Peyer's patch (tissue), 4 donors: ENCODE results near the gene BPIFB6.

ENCODE experiments used
- POLR2A ChIP-seq, 2 donors: fragments of 450-650 bp; IDR thresholded peaks; one replicate each; pipeline ENCODE4 v1.5.1; 2017; ENCODE audit warnings: antibody characterized with exemption in 2 of 2, mild to moderate bottlenecking in 2 of 2, moderate library complexity in 2 of 2
- TF ChIP-seq, protein P1 (sequence below), 6 experiments: fragments of 450-650 bp in 4 of 6; fragments of 200-600 bp in 2 of 6; sonication (generic) in 1 of 6; IDR thresholded peaks; one replicate each; pipeline ENCODE4 v1.5.1; 2017 to 2019; ENCODE audit warnings: antibody characterized with exemption in 6 of 6, mild to moderate bottlenecking in 3 of 6, moderate library complexity in 1 of 6

DNA sequence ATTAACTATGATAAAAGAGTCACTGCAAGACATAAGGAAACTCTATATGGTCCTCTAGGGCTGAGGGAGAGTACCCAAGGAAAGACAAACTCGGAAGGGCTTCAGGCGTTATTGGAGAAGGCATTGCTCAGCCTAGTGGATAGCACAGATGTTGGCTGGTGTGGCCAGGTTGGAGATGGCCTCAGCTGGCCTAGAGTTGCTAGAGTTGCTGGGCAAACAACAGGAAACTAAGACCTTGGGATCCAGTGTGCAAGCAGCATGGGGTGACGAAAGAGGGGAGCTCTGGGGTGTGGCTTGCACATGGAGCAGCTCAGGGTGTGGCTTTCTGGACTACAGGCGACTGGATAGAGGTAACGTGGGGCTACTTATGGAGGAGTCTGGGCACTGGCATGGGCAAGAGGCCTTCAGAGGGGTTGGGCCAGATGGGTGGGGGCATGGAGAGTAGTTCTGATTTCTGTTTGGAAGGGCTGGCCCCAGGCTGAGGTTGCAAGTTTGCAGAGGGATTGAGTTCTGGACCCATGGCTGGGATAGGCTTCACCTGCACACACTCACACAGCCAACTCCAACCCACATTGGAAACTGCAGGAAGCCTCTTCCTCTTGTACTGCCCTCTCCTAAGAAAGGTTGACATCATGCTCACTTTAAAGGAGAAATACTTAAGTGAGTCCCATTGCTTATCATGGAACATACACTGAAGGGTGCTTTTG is 5.2 kb upstream of the BPIFB6 start:
- TF ChIP-seq, protein P1, sequence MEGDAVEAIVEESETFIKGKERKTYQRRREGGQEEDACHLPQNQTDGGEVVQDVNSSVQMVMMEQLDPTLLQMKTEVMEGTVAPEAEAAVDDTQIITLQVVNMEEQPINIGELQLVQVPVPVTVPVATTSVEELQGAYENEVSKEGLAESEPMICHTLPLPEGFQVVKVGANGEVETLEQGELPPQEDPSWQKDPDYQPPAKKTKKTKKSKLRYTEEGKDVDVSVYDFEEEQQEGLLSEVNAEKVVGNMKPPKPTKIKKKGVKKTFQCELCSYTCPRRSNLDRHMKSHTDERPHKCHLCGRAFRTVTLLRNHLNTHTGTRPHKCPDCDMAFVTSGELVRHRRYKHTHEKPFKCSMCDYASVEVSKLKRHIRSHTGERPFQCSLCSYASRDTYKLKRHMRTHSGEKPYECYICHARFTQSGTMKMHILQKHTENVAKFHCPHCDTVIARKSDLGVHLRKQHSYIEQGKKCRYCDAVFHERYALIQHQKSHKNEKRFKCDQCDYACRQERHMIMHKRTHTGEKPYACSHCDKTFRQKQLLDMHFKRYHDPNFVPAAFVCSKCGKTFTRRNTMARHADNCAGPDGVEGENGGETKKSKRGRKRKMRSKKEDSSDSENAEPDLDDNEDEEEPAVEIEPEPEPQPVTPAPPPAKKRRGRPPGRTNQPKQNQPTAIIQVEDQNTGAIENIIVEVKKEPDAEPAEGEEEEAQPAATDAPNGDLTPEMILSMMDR (IDR thresholded peaks at IDR 0.05), result no peak
- no peak for TF ChIP-seq POLR2A (IDR thresholded peaks at IDR 0.05)
